HG02884 (cell line): ENCODE results near the gene NUMB.
"Not testable (repeated sequence)": the region's sequence is repeated elsewhere in the genome, so short reads cannot be mapped to it uniquely, and the experiment has no call there.

ENCODE experiments used
- ATAC-seq: cut with Tn5 transposase; IDR thresholded peaks from one replicate; pipeline ENCODE4 v1.9.1; 2021; ENCODE audit warnings: mild to moderate bottlenecking, moderate library complexity; ENCODE audit not compliant: unreplicated experiment

The NUMB gene

DNA sequence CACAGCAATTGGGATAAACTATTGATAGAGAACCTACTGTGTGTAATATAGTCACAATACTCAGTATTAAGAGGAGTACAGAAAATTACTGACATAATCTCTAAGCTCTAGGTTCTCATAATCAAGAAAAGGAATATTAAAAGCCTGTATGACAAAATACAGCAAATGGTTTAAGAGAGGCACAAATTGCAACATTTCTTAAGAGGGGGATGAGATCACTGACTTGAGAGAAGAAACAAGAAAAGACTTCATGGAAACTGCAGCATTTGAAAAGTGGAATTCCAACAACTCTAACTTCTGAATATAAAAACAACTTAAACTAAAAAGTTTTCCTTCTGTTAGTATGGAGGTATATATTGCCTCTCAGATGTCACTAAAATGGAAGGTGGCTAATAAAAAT, 89.7 kb downstream of the NUMB start:
- ATAC-seq: no peak

GRCh38 chr14:73365727-73366126, 92.6 kb downstream of the NUMB start:
- ATAC-seq: no peak

GRCh38 chr14:73364559-73364958, 93.8 kb downstream of the NUMB start:
- ATAC-seq: no peak

DNA sequence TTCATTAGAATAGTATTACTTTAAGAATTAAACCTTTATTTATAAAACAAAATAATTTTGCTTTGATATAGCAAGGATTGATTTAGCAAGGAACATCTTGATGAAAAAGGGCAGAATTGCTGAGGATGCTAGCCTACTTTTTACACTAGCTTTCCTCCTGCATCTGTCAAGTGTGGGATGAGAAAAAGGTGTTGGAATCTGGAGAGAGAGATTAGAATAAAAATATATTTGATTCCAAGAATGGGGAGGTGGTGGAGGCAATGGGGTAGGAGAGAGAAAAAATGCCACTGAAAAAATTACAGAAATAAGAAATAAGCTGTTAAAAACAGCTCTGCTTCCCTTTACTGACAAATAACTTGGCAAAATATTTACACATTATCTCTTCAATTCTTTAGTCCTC, 98.9 kb downstream of the NUMB start:
- no peak for ATAC-seq

GRCh38 chr14:73358187-73358586, 100.2 kb downstream of the NUMB start:
- ATAC-seq: no peak

DNA sequence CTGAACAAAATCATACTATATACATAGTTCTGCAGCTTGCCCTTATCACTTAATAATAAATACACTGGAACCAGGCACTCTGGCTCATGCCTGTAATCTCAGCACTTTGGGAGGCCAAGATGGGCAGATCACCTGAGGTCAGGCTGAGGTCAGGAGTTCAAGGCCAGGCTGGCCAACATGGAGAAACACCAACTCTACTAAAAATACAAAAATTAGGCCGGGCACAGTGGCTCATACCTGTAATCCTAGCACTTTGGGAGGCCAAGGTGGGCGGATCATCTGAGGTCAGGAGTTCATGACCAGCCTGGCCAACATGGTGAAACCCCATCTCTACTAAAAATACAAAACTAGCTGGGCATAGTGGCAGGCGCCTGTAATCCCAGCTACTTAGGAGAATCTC, 109.3 kb downstream of the NUMB start:
- ATAC-seq: not testable (repeated sequence)

- no peak for ATAC-seq
Measured at GRCh38 chr14:73344319-73344718, 114.0 kb downstream of the NUMB start.

DNA sequence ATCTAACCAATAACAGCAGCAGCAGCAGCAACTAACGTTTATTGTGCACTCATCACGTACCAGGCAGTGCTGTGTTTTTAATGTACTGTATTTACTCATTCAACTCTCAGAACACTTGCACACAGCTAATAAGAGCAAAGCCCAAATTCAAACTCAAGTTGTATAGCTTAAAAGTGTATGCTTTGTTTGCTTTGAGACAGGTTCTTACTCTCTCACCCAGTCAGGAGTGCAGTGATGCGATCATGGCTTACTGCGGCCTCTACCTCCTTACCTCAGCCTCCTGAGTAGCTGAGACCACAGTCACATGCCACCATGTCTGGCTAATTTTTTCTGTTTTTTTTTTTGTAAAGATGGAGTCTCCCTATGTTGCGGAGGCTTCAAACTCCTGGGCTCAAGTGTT, 115.7 kb downstream of the NUMB start:
- ATAC-seq: no peak

DNA sequence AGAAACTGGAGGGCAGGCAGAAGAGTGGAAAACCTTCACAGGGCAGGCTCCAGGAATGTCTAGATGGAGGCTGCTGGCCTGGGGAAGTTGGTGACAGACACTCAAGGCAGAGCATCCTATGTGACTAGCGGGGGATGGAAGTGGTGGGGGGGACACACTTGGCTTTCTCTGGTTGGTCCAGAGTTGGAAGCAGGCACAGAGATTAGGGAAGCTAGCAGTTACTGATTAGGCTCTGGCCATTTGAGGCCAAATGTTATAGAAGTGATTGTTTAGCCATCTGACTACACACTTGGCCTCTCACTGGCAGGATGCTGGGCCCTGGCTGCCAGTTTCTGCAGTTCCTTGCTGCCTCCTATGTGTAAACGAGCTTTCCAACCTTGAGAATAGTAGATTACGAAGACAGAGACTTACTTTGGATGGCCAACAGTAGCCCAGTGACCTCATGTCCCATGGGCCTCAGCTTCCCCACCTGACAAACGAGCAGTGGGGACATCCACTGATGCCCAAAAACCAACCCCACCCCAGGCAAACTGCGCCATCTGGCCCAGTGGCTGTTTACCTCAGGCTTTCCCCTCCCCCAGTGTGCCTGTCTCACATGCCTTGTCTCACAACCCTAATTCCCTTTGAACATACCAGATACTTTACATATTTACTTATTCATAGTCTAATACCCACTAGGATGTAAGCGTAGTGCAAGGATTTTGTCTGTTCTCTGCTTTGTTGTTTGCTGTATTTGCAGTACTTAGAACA, 118.3 kb downstream of the NUMB start:
- no peak for ATAC-seq

GRCh38 chr14:73339206-73339605, 119.1 kb downstream of the NUMB start:
- ATAC-seq: no peak

DNA sequence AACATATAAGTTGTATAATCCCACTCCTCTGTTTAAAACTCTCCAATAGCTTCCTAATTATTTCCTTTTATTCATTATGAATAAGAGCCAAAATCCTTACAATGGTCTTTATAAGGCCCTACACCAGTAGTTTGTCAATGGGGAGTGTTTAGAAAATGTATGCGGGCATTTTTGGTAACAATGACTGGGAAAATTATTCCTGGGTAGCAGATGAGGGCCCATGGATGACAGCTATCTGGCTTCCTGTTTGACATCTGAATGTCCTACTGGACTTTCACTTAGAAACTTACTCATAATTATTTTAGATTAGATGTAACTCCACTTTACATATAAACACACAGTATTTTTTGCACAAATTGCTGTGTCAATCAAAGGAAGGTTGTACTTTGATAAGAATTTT, 119.8 kb downstream of the NUMB start:
- no peak for ATAC-seq

- ATAC-seq: no peak
Measured at GRCh38 chr14:73333031-73333430, 125.3 kb downstream of the NUMB start.

DNA sequence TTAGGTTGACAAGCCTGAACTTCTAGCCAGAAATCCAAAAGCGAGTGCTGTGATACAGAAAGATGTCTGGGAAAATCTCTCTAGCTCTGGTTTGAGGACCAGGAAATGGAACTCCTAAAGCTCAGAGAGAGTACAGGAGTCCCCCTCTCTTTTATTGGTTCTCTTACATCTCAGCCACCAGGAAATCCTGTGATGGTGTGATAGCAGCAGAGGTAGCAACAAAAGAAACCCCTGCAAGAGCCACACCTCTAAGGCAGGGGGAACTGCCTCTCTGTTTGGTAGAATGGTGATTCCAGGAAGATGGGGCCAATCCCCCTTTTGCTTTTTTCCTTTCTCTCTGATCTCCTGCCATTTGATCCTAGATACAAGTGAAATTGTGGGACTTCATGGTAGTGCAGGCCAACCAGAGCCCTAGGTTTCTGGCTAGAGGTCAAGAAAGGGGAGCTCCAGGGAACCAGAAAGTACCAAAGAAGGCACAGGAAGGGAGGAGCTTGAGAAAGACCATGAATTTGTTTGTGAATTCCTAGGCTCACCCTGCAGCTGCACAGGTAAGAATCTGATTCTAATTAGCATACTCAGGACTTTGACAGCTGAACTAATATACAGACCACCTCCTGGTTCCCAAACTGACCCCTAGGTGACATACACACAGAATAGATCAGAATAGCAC, 132.6 kb downstream of the NUMB start:
- ATAC-seq: no peak

- ATAC-seq: no peak
Measured at GRCh38 chr14:73325063-73325462, 133.3 kb downstream of the NUMB start.

DNA sequence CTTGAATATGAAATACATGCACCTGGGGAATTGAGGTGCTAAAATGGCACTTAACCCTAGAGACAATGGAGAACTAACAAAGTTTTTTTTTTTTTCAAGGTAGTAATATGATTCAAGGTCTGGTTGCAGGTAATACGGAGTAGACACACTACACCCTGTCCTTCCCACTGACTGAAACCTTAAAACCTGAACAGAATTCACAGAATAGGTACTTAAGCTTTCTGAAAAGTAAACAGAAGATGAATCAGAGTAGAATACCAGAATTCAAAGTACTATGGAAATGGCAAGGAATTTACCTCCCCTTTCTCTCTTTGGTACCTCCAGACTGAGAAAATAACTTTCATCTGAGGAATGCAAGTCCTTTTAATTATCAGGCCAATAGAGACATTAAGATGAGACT, 133.8 kb downstream of the NUMB start:
- no peak for ATAC-seq

- ATAC-seq: no peak
Measured at GRCh38 chr14:73323896-73324399, 134.4 kb downstream of the NUMB start.

DNA sequence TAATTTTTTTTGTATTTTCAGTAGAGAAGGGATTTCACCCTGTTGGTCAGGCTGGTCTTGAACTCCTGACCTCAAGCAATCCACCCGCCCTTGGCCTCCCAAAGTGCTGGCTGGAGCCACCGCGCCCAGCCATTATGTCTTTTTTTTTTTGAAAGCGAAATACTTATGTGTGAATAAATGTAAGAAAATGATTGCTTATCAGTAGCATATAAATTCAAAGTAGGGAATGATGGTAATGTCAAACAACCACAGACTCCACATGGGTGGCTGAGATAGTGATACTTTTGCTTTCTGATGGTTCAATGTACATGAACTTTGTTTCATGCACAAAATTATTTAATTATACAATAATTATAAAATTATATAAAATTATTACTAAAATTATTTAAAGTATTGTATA, 145.2 kb downstream of the NUMB start:
- no peak for ATAC-seq

- ATAC-seq: no peak
Measured at GRCh38 chr14:73312687-73313086, 145.7 kb downstream of the NUMB start.

DNA sequence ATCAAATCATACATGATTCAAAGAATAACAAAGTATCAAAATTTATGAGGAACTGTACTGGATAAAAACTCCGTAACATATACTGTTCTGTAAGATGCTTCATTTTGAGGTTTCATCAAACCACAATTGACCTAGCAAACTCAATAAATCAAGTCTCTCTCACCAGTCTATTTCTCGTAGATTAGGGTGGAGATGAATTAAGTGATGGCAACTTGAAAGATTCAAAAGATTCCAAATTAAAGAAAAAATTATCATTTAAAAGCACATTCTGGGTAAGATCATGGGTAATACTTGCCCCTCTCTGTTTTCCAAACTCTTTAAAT, 146.7 kb downstream of the NUMB start:
- ATAC-seq: no peak

GRCh38 chr14:73309207-73309606, 149.1 kb downstream of the NUMB start:
- not testable (repeated sequence) for ATAC-seq

GRCh38 chr14:73307261-73307660, 151.1 kb downstream of the NUMB start:
- no peak for ATAC-seq

GRCh38 chr14:73305499-73305898, 152.8 kb downstream of the NUMB start:
- no peak for ATAC-seq
